GM10248 (cell line): ENCODE results near the gene LSAMP.

Experiments used
- CTCF ChIA-PET: fragments of 300-600 bp; sonication (Branson Sonifier 250); formaldehyde crosslinking; extraction: SDS; loops from one replicate; lab custom pipeline; 2021; ENCODE audit warnings: antibody characterized with exemption; lab: Yijun Ruan, JAX
- POLR2A ChIA-PET: fragments of 350-650 bp; sonication (Branson Sonifier 250); formaldehyde crosslinking; extraction: SDS; loops from one replicate; lab custom pipeline; 2020; ENCODE audit warnings: antibody characterized with exemption; lab: Yijun Ruan, JAX
- DNase-seq: peaks from one replicate; pipeline ENCODE4 v3.0.0; 2012; ENCODE audit errors: extremely low spot score
- TF ChIP-seq, protein P1 (sequence below): IDR thresholded peaks from 2 replicates; pipeline ENCODE4 v1.5.1; 2012; ENCODE audit warnings: mild to moderate bottlenecking, low read depth; ENCODE audit errors: extremely low read depth, missing control alignments, control extremely low read depth

The LSAMP gene

DNA sequence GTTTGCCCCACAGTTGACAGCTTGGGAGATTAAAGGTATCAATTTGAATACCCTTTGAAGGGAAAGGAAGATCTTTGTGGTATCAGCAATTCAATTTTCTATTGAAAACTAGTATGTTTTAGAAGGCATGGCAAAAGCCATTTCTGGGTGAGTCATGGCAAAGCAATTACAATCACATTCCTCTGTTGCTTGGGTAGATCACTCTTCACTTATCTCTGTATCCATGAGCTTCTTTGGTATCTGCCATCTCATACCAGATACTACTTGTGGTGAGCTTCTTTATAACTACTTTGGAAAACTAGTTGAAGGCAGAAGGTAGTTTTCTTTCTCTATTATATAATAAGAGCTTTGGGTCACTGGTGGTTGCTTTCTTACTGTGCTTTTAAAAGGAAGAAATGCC, 28.3 kb upstream of the LSAMP start:
- CTCF ChIA-PET, result interaction anchor here (0.9 to 1.3 kb wide), 2 partner anchors 12 to 15 kb away, joined by 3 to 4 read pairs; no protein-coding TSS in a partner anchor
- POLR2A ChIA-PET, result no interaction called here
- TF ChIP-seq, protein P1, sequence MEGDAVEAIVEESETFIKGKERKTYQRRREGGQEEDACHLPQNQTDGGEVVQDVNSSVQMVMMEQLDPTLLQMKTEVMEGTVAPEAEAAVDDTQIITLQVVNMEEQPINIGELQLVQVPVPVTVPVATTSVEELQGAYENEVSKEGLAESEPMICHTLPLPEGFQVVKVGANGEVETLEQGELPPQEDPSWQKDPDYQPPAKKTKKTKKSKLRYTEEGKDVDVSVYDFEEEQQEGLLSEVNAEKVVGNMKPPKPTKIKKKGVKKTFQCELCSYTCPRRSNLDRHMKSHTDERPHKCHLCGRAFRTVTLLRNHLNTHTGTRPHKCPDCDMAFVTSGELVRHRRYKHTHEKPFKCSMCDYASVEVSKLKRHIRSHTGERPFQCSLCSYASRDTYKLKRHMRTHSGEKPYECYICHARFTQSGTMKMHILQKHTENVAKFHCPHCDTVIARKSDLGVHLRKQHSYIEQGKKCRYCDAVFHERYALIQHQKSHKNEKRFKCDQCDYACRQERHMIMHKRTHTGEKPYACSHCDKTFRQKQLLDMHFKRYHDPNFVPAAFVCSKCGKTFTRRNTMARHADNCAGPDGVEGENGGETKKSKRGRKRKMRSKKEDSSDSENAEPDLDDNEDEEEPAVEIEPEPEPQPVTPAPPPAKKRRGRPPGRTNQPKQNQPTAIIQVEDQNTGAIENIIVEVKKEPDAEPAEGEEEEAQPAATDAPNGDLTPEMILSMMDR, result no peak
- DNase-seq, result no peak

DNA sequence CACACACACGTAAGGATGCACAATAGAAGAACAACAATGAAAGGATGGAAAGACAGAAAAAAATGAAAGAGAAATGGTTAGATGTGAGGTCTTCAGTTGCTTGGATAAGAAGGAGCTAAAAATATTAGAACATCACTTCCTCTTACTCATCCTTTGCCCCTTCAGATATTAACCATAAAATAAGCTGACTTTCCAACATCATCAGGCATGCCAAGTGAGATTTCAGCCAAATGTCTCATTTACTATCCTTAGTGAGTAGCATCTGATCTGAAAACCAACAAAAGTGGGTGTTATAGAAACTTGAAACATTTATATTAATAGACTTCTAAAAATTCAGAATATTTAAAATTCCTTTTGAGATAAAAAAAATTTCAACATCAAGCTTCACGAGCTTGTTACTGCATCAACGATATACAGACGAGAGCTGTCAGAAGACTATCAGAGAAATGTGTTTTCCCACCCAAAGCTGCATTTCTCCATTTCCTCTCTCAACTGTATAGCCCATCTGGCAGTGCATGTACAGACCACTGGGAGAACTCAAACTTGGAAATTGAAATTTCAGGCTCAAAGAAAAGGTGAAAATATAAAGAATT, 25.4 kb upstream of the LSAMP start:
- TF ChIP-seq, protein P1, result no peak
- ChIA-PET POLR2A (no interaction called here), CTCF (interaction anchor here (1.3 to 2.6 kb wide), 2 partner anchors 9 to 287 kb away, joined by 3 to 7 read pairs; no protein-coding TSS in a partner anchor)
- DNase-seq, result no peak

DNA sequence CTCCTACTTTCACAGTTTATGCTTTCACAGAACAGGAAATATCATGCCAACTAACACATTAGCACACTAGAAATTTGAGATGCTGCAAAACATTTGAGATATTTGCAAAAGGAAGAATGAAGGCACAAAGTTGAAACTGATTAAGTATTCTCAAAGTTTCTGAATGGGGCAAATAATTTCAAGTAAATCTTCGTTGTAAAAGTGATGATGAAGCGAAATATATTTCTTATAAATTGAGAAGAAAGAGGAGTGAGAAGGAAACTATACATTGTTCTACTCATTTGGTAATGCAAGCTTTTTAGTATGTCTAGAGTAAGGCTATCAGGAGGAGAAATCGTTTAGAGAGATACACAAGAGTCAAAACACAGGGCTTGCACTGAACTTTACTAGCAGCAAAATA, 24.3 kb upstream of the LSAMP start:
- ChIA-PET CTCF (interaction anchor here (2.6 kb wide), 1 partner anchor 8 kb away, joined by 7 read pairs; no protein-coding TSS in a partner anchor), POLR2A (no interaction called here)
- no peak for DNase-seq
- TF ChIP-seq, protein P1, result no peak

DNA sequence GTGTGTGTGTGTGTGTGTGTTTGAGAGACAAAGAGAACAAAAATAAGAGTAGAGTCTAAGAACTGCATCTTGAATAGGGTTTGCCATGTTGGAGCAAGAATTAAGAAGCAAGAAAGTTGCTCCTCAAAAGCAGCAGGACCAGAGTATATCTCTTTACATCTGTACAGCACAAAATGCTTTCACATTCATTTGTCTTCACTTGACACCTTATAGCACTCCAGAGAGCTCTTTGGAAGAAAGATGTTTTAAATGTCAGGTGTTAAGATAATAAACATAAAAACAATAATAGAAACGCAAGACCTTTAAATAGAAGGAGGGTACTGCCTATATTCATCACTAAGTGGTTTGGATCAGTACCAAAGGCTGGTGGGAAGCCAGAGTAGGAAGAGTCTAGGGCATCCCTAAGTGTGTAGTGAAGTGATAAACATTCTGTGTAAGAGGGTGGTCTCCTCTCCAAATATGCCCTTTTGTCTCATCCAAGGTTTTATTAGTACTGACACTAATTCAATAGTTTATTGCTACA, 19.1 kb upstream of the LSAMP start:
- DNase-seq, result no peak
- ChIA-PET CTCF (no interaction called here), POLR2A (no interaction called here)
- TF ChIP-seq, protein P1, result no peak

DNA sequence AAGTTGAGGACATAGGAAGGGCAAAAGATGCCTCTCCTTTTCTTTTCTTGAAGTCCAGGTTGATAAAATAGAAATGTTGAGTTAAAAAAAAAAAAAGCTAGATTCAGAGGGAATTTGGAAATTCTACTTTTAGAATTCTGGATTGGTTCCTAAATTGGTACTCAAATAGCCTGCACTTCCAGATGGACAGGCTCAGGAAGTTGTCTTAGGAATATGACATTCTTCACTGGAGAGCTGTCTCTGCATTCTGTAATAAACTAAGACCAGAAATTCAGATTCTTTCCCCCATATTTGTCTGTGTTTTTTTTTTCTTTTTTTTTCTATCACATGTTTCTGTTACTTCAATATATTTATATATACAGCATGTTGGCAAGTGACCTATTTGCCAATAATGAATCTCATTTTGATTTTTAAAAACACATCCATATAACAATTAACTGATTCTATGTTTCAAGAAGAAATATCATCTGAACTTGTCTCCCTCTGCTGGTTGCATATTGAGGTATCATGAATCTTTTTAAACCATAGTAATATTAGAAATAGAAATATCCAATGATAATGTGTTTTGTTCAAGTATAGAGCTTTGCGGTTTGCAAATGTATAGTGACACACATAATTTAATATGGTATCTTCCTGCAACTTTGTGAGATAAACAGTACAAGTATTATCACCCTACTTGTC, 8.5 kb upstream of the LSAMP start:
- ChIA-PET POLR2A (no interaction called here), CTCF (interaction anchor here (1.8 kb wide), 2 partner anchors 9 to 10 kb away, joined by 3 to 5 read pairs; no protein-coding TSS in a partner anchor)
- TF ChIP-seq, protein P1, result no peak
- DNase-seq, result no peak

DNA sequence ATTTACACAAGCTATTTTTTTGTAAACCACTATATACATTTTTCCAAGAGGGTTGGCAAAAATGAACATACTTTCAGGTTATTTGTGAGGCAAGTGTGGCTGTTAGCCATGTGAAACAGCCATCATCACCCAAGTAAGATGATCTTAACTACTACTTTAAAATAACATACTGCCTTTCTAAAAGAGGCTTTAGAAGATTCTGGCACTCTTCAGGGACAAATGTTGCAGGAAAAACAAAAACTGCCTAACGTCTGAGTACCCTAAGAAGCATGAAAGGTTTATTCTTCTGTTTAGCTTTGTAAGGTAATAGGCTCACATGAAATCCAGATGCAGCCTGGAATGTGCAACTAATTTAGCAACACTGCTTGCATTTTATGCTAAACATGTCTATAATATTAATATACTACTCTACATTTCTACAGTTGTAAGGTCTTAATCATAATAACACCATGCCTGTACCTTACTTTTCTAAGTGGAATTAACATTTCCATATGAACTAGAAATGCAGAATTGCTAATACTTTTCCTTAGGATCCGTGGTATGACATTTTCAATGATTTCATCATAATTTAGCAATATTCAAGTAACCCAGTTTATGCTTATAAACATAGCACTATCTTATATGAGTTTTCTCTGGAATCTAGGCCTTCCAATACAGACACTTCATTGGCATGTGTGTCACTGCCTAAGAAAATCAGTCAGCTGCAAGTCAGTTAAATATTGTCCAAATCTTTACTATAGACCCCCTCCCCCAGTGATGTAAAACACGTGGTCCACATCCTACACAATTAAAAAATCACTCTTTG, 4.5 kb upstream of the LSAMP start:
- TF ChIP-seq, protein P1, result no peak
- POLR2A ChIA-PET, result no interaction called here
- CTCF ChIA-PET, result no interaction called here
- DNase-seq, result no peak
